Epithelial cell of esophagus (primary cell): ENCODE measurements around the gene IGHMBP2.
A peak's percentile ranks its signal among the peaks of the same experiment; 100 is the strongest.

Source experiments
- DNase-seq: peaks from one replicate; pipeline ENCODE4 v3.0.0; 2010; ENCODE audit warnings: low read depth
- H3K4me3 ChIP-seq: 2 replicates; pipeline ENCODE4 v1.5.1; 2011; ENCODE audit warnings: mild to moderate bottlenecking, low read length, control low read depth
- CTCF ChIP-seq: IDR thresholded peaks from 2 replicates; pipeline ENCODE4 v1.5.1; 2011; ENCODE audit warnings: low read depth, mild to moderate bottlenecking, low read length, control low read depth, inconsistent platforms; ENCODE audit not compliant: insufficient read depth; ENCODE audit errors: missing control alignments

The IGHMBP2 gene

GRCh38 chr11:68940651-68941323 is 37.1 kb downstream of the IGHMBP2 start:
- H3K4me3 ChIP-seq: no peak overlapping the region
- no peak for TF ChIP-seq CTCF
- DNase-seq: no peak

GRCh38 chr11:68941324-68942094 is 37.8 kb downstream of the IGHMBP2 start:
- DNase-seq: no peak
- H3K4me3 ChIP-seq: no peak overlapping the region
- TF ChIP-seq CTCF: no peak

- H3K4me3 ChIP-seq: no peak overlapping the region
- no peak for TF ChIP-seq CTCF
- DNase-seq: no peak
Measured at GRCh38 chr11:68942095-68942620, 38.5 kb downstream of the IGHMBP2 start.

GRCh38 chr11:68942751-68943271 is 39.1 kb downstream of the IGHMBP2 start:
- DNase-seq: no peak
- H3K4me3 ChIP-seq: no peak overlapping the region
- TF ChIP-seq CTCF: no peak

DNA sequence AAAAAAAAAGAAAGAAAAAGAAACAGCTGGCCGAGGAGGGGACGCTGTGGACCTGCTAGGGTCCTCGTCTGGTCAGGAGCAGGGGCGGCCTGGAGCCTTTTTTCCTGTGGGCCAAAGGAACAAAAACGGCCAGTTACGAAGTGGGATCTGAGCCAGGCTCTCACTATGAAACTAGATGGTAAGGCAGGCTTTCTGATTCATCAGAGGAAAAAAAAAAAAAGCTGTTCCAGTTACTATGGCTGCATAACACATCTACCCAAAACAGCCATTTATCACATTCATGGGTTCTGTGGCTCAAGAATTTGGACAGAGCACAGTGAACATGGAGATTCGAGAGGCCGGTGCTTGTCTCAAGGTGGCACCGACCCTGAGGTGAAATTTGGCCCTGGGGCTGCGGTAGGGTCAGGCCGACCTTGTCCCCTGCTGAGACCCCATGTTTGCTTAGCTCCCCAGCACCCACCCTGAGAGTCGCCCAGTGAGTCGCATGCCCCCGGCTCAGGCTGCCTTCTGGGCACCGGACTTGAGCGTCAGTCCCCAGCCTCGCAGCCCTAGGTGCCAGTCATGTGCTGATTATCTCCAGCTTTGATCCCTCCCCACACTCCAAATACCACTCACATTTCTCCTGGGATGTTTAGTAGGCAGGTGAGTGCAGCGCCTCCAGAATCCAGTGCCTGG is 42.9 kb downstream of the IGHMBP2 start:
- TF ChIP-seq CTCF: no peak
- DNase-seq: peak; percentile 44
- H3K4me3 ChIP-seq: no peak overlapping the region

- no peak for DNase-seq
- TF ChIP-seq CTCF: no peak
- H3K4me3 ChIP-seq: no peak overlapping the region
Measured at GRCh38 chr11:68947151-68947550, 43.5 kb downstream of the IGHMBP2 start.
